OCI-LY7 (cell line): ENCODE results near the gene TIMM22.

Experiments
- CTCF ChIP-seq: fragments of 200-600 bp; sonication (generic); conservative IDR thresholded peaks from 2 replicates; pipeline ENCODE4 v1.5.1; 2014; ENCODE audit warnings: mild to moderate bottlenecking, antibody characterized with exemption, low read length, moderate library complexity, mixed read lengths
- EZH2phosphoT487 ChIP-seq: fragments of 200-600 bp; sonication (generic); IDR thresholded peaks from 2 replicates; pipeline ENCODE4 v1.6.1; 2018; ENCODE audit warnings: low read depth, borderline replicate concordance, mild to moderate bottlenecking, mixed run types, antibody characterized with exemption, low read length, moderate library complexity, mixed read lengths

- TF ChIP-seq CTCF = no peak
- TF ChIP-seq EZH2phosphoT487 = no peak
Observed at GRCh38 chr17:1030684-1031532, 34.0 kb downstream of the TIMM22 start.
